ENCODE measurements around the gene BRINP2. TPM values are rescaled to one million over a fixed set of nuclear protein-coding genes. Genes with fewer than 3 reads are reported as not detected.
A peak's percentile ranks its signal among the peaks of the same experiment; 100 is the strongest.

The BRINP2 gene
- total RNA-seq, 2 donors from 2014 or later = not detected

DNA sequence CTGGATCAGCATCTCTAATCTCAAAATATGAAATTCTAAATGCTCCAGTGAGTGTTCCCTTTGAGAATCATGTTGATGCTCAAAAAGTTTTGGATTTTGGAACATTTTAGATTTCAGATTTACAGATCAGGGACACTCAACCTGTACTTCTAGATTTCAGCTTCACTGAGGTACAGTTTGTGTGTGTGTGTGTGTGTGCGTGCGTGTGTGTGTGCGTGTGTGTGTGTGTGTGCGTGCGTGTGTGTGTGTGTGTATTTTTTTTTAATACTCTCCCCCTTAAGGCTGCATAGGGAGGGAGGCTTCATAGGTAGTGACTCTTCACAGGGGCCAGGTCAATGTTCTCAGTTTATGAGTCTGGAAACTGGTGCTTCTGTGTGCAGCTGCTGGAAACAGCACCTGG lies 77.5 kb downstream of the BRINP2 start:
- no peak for ATAC-seq
- H3K4me1 ChIP-seq = peaks cover 35% of the 10 kb centered on the region
- H3K27me3 ChIP-seq = no peaks in the 10 kb centered on the region
- intact Hi-C loops (cut with DNase I) = no loop called here
- peak overlapping the region in 1 of 4 donors; percentile 4 for H3K27ac ChIP-seq
- H3K9me3 ChIP-seq = no peaks in the 10 kb centered on the region
- no peak overlapping the region for H3K4me3 ChIP-seq
- H3K36me3 ChIP-seq (replicated peaks in 1 of 2; ENCODE audit: insufficient read depth in 1 of 2, low read depth in 2 of 2) = no peaks in the 10 kb centered on the region
- no peak for DNase-seq
- TF ChIP-seq POLR2A (IDR thresholded peaks at IDR 0.05) = no peak
- TF ChIP-seq CTCF (IDR thresholded peaks at IDR 0.05) = no peak
- 73 to 76% methylated on average over 5 of the region's 5 CpGs for WGBS, 2 donors

DNA sequence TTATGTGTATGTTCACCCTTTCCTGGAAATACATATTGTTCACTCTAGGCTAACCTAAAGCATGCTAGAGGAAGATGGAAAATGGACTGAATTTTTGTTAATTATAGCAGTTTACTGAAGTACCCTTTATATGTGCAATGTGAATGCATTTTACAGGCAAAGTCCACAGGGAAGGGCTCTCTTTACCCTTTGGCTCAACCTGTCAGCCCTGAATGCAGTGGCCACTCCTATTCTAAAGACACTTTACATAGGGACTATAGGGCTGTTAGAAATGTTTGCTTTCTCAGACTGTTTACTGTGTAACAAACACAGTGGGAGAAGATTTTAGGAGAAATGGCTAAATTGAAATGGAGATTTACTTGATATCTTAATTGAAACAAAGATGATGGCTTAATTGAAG lies 78.5 kb downstream of the BRINP2 start:
- no peak for TF ChIP-seq POLR2A (IDR thresholded peaks at IDR 0.05)
- no peak for TF ChIP-seq CTCF (IDR thresholded peaks at IDR 0.05)
- no peak overlapping the region for H3K27ac ChIP-seq
- no peaks in the 10 kb centered on the region for H3K36me3 ChIP-seq (replicated peaks in 1 of 2; ENCODE audit: insufficient read depth in 1 of 2, low read depth in 2 of 2)
- peaks cover 27% of the 10 kb centered on the region for H3K4me1 ChIP-seq
- no peak overlapping the region for H3K4me3 ChIP-seq
- DNase-seq = no peak
- ATAC-seq = no peak
- intact Hi-C loops (cut with DNase I) = no loop called here
- H3K9me3 ChIP-seq = no peaks in the 10 kb centered on the region
- no peaks in the 10 kb centered on the region for H3K27me3 ChIP-seq

GRCh38 chr1:177252877-177253276 lies 82.1 kb downstream of the BRINP2 start:
- H3K27ac ChIP-seq = no peak overlapping the region
- intact Hi-C loops (cut with DNase I) = no loop called here
- no peaks in the 10 kb centered on the region for H3K27me3 ChIP-seq
- ATAC-seq (no peak), DNase-seq (no peak)
- no peak overlapping the region for H3K4me3 ChIP-seq
- H3K4me1 ChIP-seq = peaks cover 18% of the 10 kb centered on the region
- no peaks in the 10 kb centered on the region for H3K36me3 ChIP-seq (replicated peaks in 1 of 2; ENCODE audit: insufficient read depth in 1 of 2, low read depth in 2 of 2)
- H3K9me3 ChIP-seq = peaks cover 0 to 3% (median 0%) of the 10 kb centered on the region in 3 donors
- TF ChIP-seq CTCF (IDR thresholded peaks at IDR 0.05) (no peak), POLR2A (IDR thresholded peaks at IDR 0.05) (no peak)

GRCh38 chr1:177255411-177255810 lies 84.7 kb downstream of the BRINP2 start:
- Histone ChIP-seq H3K4me1 (peaks cover 7% of the 10 kb centered on the region), H3K9me3 (peaks cover 0 to 3% (median 0%) of the 10 kb centered on the region in 3 donors), H3K27me3 (no peaks in the 10 kb centered on the region), H3K36me3 (replicated peaks in 1 of 2; ENCODE audit: insufficient read depth in 1 of 2, low read depth in 2 of 2) (no peaks in the 10 kb centered on the region), H3K27ac (no peak overlapping the region), H3K4me3 (no peak overlapping the region)
- DNase-seq = no peak
- ATAC-seq = no peak
- WGBS, 2 donors = 30 to 35% methylated on average over 1 of the region's 1 CpG
- no peak for TF ChIP-seq POLR2A (IDR thresholded peaks at IDR 0.05)
- TF ChIP-seq CTCF (IDR thresholded peaks at IDR 0.05) = no peak
- intact Hi-C loops (cut with DNase I) = no loop called here

DNA sequence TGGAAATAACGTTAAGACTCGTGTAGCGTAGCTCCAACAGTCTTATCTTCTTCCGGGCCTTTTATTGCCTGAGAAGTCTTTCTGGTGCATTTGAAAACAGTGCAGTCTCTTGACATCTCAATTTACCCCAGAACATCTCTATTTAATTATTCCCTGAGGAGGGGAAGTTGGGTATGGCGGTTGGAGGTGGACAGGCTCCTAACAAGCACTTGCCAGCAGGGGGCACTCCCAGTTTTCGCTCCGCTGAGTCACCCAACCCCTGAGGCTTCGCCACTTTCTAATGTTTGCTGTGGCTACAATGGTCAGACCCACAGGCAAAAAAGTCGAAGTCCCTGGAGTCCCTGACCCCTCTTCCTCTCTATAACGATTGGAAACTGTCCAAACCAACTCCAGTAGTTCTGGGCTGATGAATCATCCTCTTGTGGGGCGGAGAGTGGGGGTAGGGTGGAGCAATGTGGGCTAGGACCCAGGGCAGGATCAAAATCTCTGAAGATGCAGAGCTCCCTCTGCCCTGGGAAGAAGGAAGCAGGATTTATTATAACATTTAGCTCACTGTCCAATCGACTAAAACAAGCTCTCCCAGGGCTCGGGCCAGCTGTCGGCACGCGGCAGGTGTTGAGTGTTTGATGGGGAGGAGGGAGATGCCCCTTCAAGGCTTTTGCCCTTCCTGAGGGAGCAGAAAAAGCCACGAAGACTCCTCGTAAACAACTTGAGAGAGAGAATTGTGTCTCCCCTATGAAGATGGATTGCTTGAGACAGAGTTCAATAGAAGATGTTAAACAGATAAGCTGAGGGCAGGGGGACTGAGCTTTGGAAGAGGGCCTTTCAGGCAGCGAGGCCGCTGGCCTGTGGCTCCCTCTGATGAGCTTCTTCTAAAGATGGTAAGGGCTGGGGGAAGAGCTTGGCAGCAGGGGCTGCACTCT lies 85.7 kb downstream of the BRINP2 start:
- peak; percentile 66 to 76 (median 72) for DNase-seq
- H3K9me3 ChIP-seq = peaks cover 0 to 3% (median 0%) of the 10 kb centered on the region in 3 donors
- H3K4me3 ChIP-seq = no peak overlapping the region
- H3K4me1 ChIP-seq = peaks cover 7% of the 10 kb centered on the region
- intact Hi-C loops (cut with DNase I) = no loop called here
- peak; percentile 87 for ATAC-seq
- TF ChIP-seq POLR2A (IDR thresholded peaks at IDR 0.05) = no peak
- TF ChIP-seq CTCF (IDR thresholded peaks at IDR 0.05) = peak; percentile 31 to 78 (median 65)
- 33 to 38% methylated on average over 20 of the region's 20 CpGs for WGBS, 2 donors
- H3K36me3 ChIP-seq (replicated peaks in 1 of 2; ENCODE audit: insufficient read depth in 1 of 2, low read depth in 2 of 2) = no peaks in the 10 kb centered on the region
- no peaks in the 10 kb centered on the region for H3K27me3 ChIP-seq
- H3K27ac ChIP-seq = no peak overlapping the region
